Upper lobe of right lung (tissue), 1 donor: Measurements from ENCODE around the gene CD300LB. TPM values are rescaled to one million over a fixed set of nuclear protein-coding genes. Genes with fewer than 3 reads are reported as not detected.
A peak's percentile ranks its signal among the peaks of the same experiment; 100 is the strongest.
"Not testable (repeated sequence)": the region's sequence is repeated elsewhere in the genome, so short reads cannot be mapped to it uniquely, and the experiment has no call there.

ENCODE experiments used
- ATAC-seq: fragments of 200-7000 bp; cut with Tn5 transposase; one replicate; pipeline ENCODE4 v1.9.1; 2020; ENCODE audit warnings: mild to moderate bottlenecking, moderate library complexity
- DNase-seq: peaks from one replicate; pipeline ENCODE4 v3.0.0-alpha.2; 2020
- H3K27ac ChIP-seq: fragments of 200-600 bp; one replicate; pipeline ENCODE4 v1.8.0; 2022
- H3K27me3 ChIP-seq: fragments of 200-600 bp; one replicate; pipeline ENCODE4 v1.8.0; 2022; ENCODE audit warnings: mild to moderate bottlenecking
- H3K36me3 ChIP-seq: fragments of 200-600 bp; one replicate; pipeline ENCODE4 v1.8.0; 2022
- H3K4me1 ChIP-seq: fragments of 200-600 bp; one replicate; pipeline ENCODE4 v1.8.0; 2022
- H3K4me3 ChIP-seq: fragments of 200-600 bp; one replicate; pipeline ENCODE4 v1.8.0; 2022; ENCODE audit warnings: mild to moderate bottlenecking
- H3K9me3 ChIP-seq: fragments of 200-600 bp; one replicate; pipeline ENCODE4 v1.8.0; 2022
- intact Hi-C: fragments of 100-400 bp; cut with DNase I; formaldehyde crosslinking; loops from one replicate; pipeline ENCODE4 v1.11.0; 2022
- total RNA-seq: library from RNA; stranded (reverse); fragmentation: NEBNext Ultra II Directional; extraction: Animal tissue kit (Norgen Biotek cat#: 25700); gene quantifications from one replicate; pipeline ENCODE4 v1.2.1, GENCODE V29; 2021
- TF ChIP-seq, protein P1 (sequence below): fragments of 200-600 bp; IDR thresholded peaks from one replicate; pipeline ENCODE4 v1.8.0; 2022; ENCODE audit warnings: antibody characterized with exemption
- donor health status: DM: no; HTN: yes; CAD: no; lungs with severe emphysema.

The CD300LB gene
- total RNA-seq, 1 donor from 2014 or later, result 1.3 TPM

DNA sequence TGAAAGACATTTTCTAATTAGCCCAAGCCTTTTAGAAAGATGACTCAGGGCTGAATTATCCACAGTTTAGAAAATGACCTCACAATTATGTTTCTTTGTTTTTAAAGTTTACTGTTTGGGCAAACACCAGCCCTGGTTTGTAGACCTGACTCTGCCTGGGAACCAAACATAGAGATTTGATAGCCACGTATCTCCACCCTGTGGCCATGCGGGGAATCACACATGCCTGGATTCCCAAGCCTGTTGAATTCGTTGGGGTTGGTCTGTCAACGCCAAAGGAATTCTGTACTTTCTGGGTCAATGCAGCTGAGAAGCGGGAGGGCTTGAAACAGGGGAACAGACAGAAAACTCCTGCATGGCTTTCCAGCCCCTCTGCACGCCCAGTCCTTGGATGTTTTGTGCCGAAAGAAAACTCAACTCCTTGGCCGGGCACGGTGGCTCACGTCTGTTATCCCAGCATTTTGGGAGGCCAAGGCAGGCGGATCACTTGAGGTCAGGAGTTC is 37.9 kb downstream of the CD300LB start:
- Histone ChIP-seq H3K4me1 (no peaks in the 10 kb centered on the region), H3K9me3 (no peaks in the 10 kb centered on the region), H3K27ac (no peak overlapping the region), H3K36me3 (no peaks in the 10 kb centered on the region), H3K4me3 (no peak overlapping the region), H3K27me3 (peaks cover 4% of the 10 kb centered on the region)
- peak; percentile 96 for ATAC-seq
- intact Hi-C loops, result no loop called here
- TF ChIP-seq, protein P1, sequence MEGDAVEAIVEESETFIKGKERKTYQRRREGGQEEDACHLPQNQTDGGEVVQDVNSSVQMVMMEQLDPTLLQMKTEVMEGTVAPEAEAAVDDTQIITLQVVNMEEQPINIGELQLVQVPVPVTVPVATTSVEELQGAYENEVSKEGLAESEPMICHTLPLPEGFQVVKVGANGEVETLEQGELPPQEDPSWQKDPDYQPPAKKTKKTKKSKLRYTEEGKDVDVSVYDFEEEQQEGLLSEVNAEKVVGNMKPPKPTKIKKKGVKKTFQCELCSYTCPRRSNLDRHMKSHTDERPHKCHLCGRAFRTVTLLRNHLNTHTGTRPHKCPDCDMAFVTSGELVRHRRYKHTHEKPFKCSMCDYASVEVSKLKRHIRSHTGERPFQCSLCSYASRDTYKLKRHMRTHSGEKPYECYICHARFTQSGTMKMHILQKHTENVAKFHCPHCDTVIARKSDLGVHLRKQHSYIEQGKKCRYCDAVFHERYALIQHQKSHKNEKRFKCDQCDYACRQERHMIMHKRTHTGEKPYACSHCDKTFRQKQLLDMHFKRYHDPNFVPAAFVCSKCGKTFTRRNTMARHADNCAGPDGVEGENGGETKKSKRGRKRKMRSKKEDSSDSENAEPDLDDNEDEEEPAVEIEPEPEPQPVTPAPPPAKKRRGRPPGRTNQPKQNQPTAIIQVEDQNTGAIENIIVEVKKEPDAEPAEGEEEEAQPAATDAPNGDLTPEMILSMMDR, result peak; percentile 91
- DNase-seq, result peak; percentile 80

DNA sequence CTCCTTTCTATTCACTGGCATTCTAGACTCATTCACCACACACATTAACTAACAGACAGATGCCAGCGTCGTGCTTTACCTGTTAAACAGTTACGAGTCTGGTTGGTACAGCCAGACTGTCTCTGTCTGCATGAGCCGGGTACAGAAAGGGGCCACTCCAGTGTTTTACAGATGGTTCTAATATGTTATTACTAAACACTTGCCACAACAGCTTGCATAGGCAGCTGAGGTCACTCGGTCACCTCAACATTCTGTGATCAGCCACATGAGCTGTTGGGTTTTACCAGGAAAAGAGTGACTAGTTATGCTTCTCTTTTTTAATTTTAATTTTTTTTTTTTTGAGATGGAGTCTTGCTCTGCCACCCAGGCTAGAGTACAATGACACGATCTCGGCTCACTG is 39.6 kb downstream of the CD300LB start:
- Histone ChIP-seq H3K27me3 (peaks cover 4% of the 10 kb centered on the region), H3K36me3 (no peaks in the 10 kb centered on the region), H3K27ac (no peak overlapping the region), H3K9me3 (no peaks in the 10 kb centered on the region), H3K4me3 (no peak overlapping the region), H3K4me1 (no peaks in the 10 kb centered on the region)
- peak; percentile 12 for DNase-seq
- intact Hi-C loops, result no loop called here
- ATAC-seq, result peak; percentile 66
- TF ChIP-seq, protein P1, result no peak

DNA sequence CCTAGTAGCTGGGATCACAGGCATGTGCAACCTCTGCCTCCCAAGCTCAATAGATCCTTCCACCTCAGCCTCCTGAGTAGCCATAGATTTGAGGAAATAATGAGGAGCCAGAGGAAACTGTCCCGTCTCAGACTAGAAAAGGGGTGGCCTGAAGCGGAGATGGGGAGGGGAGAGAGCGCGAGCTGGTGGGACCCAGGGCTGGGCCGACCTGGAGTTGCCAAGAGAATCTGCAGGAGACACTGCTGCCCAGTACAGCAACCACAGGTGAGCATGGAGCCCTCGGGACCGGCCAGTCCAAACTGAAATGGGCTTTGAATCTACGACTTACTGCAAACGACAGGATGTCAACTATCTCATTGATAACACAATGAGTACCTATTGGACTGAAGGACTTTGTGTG is 40.6 kb downstream of the CD300LB start:
- DNase-seq (peak; percentile 23), ATAC-seq (no peak)
- Histone ChIP-seq H3K36me3 (no peaks in the 10 kb centered on the region), H3K4me3 (no peak overlapping the region), H3K27ac (no peak overlapping the region), H3K27me3 (peaks cover 4% of the 10 kb centered on the region), H3K4me1 (no peaks in the 10 kb centered on the region), H3K9me3 (no peaks in the 10 kb centered on the region)
- intact Hi-C loops, result no loop called here
- TF ChIP-seq, protein P1, result no peak

DNA sequence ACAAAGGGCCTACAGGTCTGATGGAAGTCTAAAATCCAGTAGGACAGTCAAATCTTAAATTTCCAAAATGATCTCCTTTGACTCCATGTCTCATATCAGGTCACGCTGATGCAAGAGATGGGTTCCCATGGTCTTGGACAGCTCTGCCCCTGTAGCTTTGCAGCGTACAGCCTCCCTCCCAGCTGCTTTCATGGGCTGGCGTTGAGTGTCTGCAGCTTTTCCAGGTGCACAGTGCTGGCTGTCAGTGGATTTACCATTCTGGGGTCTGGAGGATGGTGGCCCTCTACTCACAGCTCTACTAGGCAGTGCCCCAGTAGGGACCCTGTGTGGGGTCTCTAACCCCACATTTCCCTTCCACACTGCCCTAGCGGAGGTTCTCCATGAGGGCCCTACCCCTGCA is 43.0 kb downstream of the CD300LB start:
- peak; percentile 21 for DNase-seq
- not testable (repeated sequence) for ATAC-seq, H3K36me3 ChIP-seq

DNA sequence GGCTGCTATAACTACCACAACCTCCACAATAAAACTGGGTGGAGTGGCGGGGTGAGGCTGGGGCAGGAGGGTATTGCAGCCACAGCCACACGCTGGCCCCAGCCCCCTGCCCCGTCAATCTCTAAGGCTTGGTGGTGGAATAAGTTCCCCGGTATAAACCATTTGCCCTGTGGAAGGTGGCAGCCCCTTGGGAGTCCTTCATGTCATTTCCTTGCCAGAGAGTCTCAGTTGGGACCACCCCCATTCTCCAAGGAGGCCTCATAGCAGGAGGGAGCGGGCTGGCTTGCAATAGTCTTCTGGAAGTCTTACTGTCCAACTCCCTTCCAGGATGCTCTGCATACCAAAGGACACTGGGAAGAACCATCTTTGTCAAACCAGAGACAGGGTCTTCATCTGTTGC is 45.4 kb downstream of the CD300LB start:
- no peak for ATAC-seq
- Histone ChIP-seq H3K36me3 (peaks cover 8% of the 10 kb centered on the region), H3K4me3 (no peak overlapping the region), H3K9me3 (no peaks in the 10 kb centered on the region), H3K4me1 (no peaks in the 10 kb centered on the region), H3K27ac (no peak overlapping the region), H3K27me3 (peaks cover 7% of the 10 kb centered on the region)
- DNase-seq, result peak; percentile 19
- intact Hi-C loops, result no loop called here
- TF ChIP-seq, protein P1, result no peak

More for the DNA sequence above, 43.0 kb downstream of the CD300LB start:
- H3K4me3 ChIP-seq, H3K9me3 ChIP-seq, H3K27ac ChIP-seq, intact Hi-C loops, H3K4me1 ChIP-seq: not testable (repeated sequence)
- H3K27me3 ChIP-seq, result peaks cover 11% of the 10 kb centered on the region

DNA sequence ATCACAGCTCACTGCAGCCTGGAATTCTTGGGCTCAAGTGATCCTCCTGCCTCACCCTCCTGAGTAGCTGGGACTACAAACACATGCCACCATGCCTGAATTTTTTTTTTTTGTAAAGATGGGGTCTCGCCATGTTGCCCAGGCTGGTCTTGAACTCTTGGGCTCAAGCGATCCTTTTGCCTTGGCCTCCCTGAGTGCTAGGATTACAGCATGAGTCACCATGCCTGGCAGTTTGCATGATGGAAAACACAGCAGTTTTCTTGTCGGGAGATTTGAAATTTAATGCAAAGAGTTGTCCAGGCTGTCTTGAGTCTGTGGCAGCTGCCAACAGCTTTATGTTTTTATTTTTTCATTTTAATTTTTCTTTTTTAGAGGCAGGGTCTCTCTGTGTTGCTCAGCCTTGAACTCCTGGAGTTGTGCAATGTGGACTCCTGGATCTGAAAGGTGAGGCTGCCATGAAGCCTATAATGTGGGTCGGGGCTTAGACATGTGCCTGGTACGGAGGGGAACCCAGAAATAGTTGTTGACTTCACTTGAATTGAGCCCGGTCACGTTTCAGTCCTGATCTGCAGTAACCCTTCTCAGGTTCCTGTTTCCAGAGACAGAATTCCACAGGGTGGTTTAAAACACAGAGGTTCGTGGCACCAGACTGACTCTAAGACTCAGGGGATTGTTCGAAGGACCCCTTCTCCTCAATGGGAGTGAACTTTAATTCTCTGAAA is 46.1 kb downstream of the CD300LB start:
- Histone ChIP-seq H3K36me3 (peaks cover 8% of the 10 kb centered on the region), H3K27me3 (peaks cover 7% of the 10 kb centered on the region), H3K4me3 (no peak overlapping the region), H3K9me3 (no peaks in the 10 kb centered on the region), H3K27ac (no peak overlapping the region), H3K4me1 (no peaks in the 10 kb centered on the region)
- TF ChIP-seq, protein P1, result no peak
- intact Hi-C loops, result no loop called here
- no peak for DNase-seq
- no peak for ATAC-seq
